ENCODE data around the gene METTL13. TPM values are rescaled to one million over a fixed set of nuclear protein-coding genes. Genes with fewer than 3 reads are reported as not detected.

The METTL13 gene
- total and polyA plus RNA-seq, 2 of the 8 experiments (the other 6 are each of a cell fraction or from before 2014, with no cell fraction given), result 38.1 to 66.3 TPM

- no peak overlapping the region for H3K4me3 ChIP-seq (ENCODE audit: extremely low read depth in 1 of 4, insufficient read depth in 2 of 4, low read depth in 3 of 4, low read length in 4 of 4)
- no peak overlapping the region for H4K5ac ChIP-seq (ENCODE audit: insufficient read length, low read depth, low read length)
- WGBS, 2 experiments (ENCODE audit: extremely low coverage in 1 of 2, insufficient coverage in 1 of 2, insufficient read length in 1 of 2, insufficient replicate concordance in 2 of 2, low coverage in 1 of 2, low lambda C conversion rate in 2 of 2, missing lambda C conversion rate in 1 of 2), result 88% methylated on average over 9 of the region's 9 CpGs; no CpG with 5 or more reads in 1 of the 2 experiments
- H4K20me1 ChIP-seq (replicated peaks in 1 of 2; ENCODE audit: control insufficient read depth in 1 of 2, insufficient read depth in 2 of 2, low read length in 2 of 2), result no peaks in the 10 kb centered on the region
- no peak overlapping the region for H3K23ac ChIP-seq (ENCODE audit: insufficient read length)
- H3K9me3 ChIP-seq (ENCODE audit: insufficient read depth in 2 of 2, low read depth in 1 of 2, low read length in 1 of 2), result no peaks in the 10 kb centered on the region
- no peak overlapping the region for H4K91ac ChIP-seq (replicated peaks; ENCODE audit: insufficient read length, low read length)
- H2BK120ac ChIP-seq (replicated peaks; ENCODE audit: low read depth, low read length), result no peak overlapping the region
- H3K23me2 ChIP-seq (ENCODE audit: low read depth, low read length), result no peaks in the 10 kb centered on the region
- no peak for TF ChIP-seq SIX5 (IDR thresholded peaks at IDR 0.05; ENCODE audit: low read depth, low read length)
- TF ChIP-seq MAFK (IDR thresholded peaks at IDR 0.05; ENCODE audit: low read depth, low read length), result no peak
- no peak for TF ChIP-seq TEAD4 (IDR thresholded peaks at IDR 0.05; ENCODE audit: low read depth, low read length)
- no peak for TF ChIP-seq SIN3A (conservative IDR thresholded peaks at IDR 0.05 in 1 of 2, IDR thresholded peaks at IDR 0.05 in 1 of 2; ENCODE audit: low read depth in 1 of 2, low read length in 2 of 2)
- no peaks in the 10 kb centered on the region for H3K79me2 ChIP-seq (ENCODE audit: control insufficient read depth in 1 of 2, insufficient read depth in 2 of 2, low read length in 2 of 2)
- no peak overlapping the region for H2BK5ac ChIP-seq (ENCODE audit: low read depth, low read length)
- H2BK20ac ChIP-seq (ENCODE audit: low read length), result no peak overlapping the region
- H3K27ac ChIP-seq (ENCODE audit: low read depth, low read length), result no peak overlapping the region
- H3K14ac ChIP-seq (ENCODE audit: insufficient read length), result no peak overlapping the region
- peaks cover 0 to 11% (median 5%) of the 10 kb centered on the region in 4 experiments; a peak in 3 of 7 replicates for H3K4me1 ChIP-seq (replicated peaks in 1 of 4; ENCODE audit: control insufficient read depth in 3 of 4, insufficient read depth in 4 of 4, low read length in 3 of 4)
- no peak overlapping the region for H2BK15ac ChIP-seq (ENCODE audit: low read length)
- no peaks in the 10 kb centered on the region for H3K36me3 ChIP-seq (ENCODE audit: control insufficient read depth in 2 of 4, insufficient read depth in 4 of 4, low read length in 3 of 4)
- ChIA-PET CTCF (ENCODE audit: partially characterized antibody) (interaction anchor here (0.6 to 16.4 kb wide), 6 partner anchors 11 to 559 kb away, joined by 3 to 694 read pairs (median 4); no protein-coding TSS in a partner anchor), POLR2A (ENCODE audit: partially characterized antibody) (interaction anchor here (0.7 kb wide), 1 partner anchor 11 kb away, joined by 3 read pairs; no protein-coding TSS in a partner anchor)
- no peaks in the 10 kb centered on the region for H3K79me1 ChIP-seq (ENCODE audit: low read depth, low read length)
- H3K4me2 ChIP-seq (ENCODE audit: insufficient read depth in 1 of 2, low read depth in 2 of 2, low read length in 2 of 2), result no peak overlapping the region
- H2AFZ ChIP-seq (ENCODE audit: low read length), result no peak overlapping the region
- H2BK12ac ChIP-seq (ENCODE audit: low read depth, low read length), result no peak overlapping the region
- H3K4ac ChIP-seq (replicated peaks; ENCODE audit: insufficient read length, low read depth, low read length), result no peak overlapping the region
- no peak overlapping the region for H3K56ac ChIP-seq (replicated peaks; ENCODE audit: insufficient read length, low read depth, low read length)
- H4K8ac ChIP-seq (ENCODE audit: extremely low read depth, insufficient read depth, low read length), result no peak overlapping the region
- H3K27me3 ChIP-seq (replicated peaks in 1 of 4; ENCODE audit: control insufficient read depth in 3 of 4, extremely low read depth in 1 of 4, insufficient read depth in 3 of 4, low read length in 3 of 4), result no peaks in the 10 kb centered on the region
- H2AK5ac ChIP-seq (ENCODE audit: low read depth, low read length), result no peak overlapping the region
- FAIRE-seq (no peak), DNase-seq (ENCODE audit: low read depth in 1 of 2, low spot score in 2 of 2) (no peak)
- no peak overlapping the region for H3K18ac ChIP-seq (ENCODE audit: extremely low read depth, low read length)
- H3K9ac ChIP-seq (replicated peaks in 1 of 4; ENCODE audit: extremely low read depth in 1 of 4, low read depth in 3 of 4, low read length in 3 of 4), result no peak overlapping the region
Measured at GRCh38 chr1:171805395-171806115, 24.1 kb downstream of the METTL13 start.
